Measurements from ENCODE around the gene SPAG17.

SPAG17 gene

DNA sequence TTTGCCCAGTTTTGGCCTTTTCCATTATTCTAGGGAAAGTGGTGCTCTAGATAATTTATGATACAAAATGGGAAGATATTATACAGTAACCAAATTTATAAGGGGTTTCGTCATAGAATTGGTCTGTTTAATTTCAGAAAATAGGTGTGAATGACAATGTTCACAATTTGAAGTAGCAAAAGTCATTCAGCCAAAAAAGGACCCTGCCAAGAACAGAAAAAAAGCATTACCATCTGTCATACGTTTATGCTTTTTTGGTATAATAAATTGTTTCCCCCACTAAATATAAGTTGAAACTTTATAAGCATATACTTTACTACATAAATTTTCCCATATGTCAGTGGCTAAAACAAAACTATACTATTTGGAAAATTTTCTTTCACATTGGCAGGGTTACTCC, 4.5 kb upstream of the SPAG17 start:
- ATAC-seq (no peak), DNase-seq (no peak)
- no peak overlapping the region for H3K4me3 Mint-ChIP-seq
- H3K27ac Mint-ChIP-seq, result no peak overlapping the region
- peaks cover 13% of the 10 kb centered on the region for H3K4me1 Mint-ChIP-seq
- H3K27me3 Mint-ChIP-seq, result peaks cover 15% of the 10 kb centered on the region
- H3K9me3 Mint-ChIP-seq, result peaks cover 12 to 29% of the 10 kb centered on the region in 2 donors

DNA sequence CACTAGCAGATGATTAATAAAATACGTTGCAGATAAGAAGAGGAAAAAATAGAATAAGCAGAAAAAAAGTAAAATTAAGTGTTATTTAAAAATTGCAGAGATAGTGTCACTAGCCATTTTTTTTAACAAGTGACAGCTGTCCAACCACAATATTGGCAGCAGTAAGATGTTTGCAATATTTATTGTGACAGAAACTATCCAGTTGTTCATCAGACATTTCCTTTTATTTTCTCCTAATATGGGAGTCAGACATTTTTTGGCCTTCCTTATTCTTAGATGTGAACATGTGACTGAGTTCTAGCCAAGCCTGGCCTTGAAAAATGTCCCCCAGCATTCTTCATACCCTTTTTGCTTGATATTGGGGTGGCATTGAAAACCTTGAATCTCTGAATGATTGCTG, 3.4 kb upstream of the SPAG17 start:
- no peak overlapping the region for H3K4me3 Mint-ChIP-seq
- ATAC-seq, result no peak
- H3K9me3 Mint-ChIP-seq, result peaks cover 12 to 31% of the 10 kb centered on the region in 2 donors

DNA sequence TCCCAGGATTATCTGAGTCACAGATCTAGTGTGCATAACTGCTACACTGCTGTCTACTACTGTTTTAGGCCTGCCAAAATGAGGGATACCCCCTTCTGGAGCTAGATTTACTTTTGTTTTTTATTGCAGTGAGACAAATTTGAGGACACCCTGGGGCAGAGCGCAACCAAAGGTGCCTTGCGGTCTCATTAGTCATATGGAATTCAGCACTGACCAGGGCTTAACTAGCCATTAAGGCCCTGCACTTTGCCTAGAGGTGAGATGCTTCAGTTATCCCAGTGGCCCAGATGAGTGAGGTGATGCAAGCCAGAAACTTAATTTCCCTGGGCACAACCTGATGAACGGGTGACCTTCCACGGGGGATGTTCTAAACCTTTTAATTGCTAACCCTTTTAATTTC, 998 bp upstream of the SPAG17 start:
- Mint-ChIP-seq H3K4me1 (peaks cover 14% of the 10 kb centered on the region), H3K4me3 (no peak overlapping the region), H3K27me3 (peaks cover 25% of the 10 kb centered on the region), H3K9me3 (peaks cover 8 to 15% of the 10 kb centered on the region in 2 donors), H3K27ac (no peak overlapping the region)
- DNase-seq, result no peak
- no peak for ATAC-seq

More for the DNA sequence above, 3.4 kb upstream of the SPAG17 start:
- no peak overlapping the region for H3K27ac Mint-ChIP-seq
- H3K4me1 Mint-ChIP-seq, result peaks cover 14% of the 10 kb centered on the region
- no peak for DNase-seq
- H3K27me3 Mint-ChIP-seq, result peaks cover 18% of the 10 kb centered on the region

DNA sequence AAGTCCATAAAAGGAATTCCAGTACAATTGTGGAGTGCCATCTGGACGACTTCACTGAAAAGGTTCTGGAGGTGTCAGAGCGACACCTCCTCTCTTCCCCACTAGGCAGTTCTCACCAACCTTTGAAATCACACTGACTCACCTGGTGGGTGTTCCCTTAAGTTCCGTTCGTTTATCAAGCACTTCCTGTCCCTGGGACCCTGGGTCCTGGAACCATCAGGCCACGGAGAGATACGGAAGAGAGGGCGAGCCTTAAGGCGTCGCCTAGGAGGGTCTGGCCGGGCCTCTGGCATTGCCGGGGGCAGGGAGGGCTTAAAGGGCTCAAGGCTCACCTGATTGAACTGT, 317 bp downstream of the SPAG17 start:
- DNase-seq, result no peak
- Mint-ChIP-seq H3K27me3 (peaks cover 25% of the 10 kb centered on the region), H3K4me1 (peaks cover 14% of the 10 kb centered on the region), H3K27ac (no peak overlapping the region), H3K4me3 (no peak overlapping the region), H3K9me3 (peaks cover 8 to 15% of the 10 kb centered on the region in 2 donors)
- ATAC-seq, result no peak

DNA sequence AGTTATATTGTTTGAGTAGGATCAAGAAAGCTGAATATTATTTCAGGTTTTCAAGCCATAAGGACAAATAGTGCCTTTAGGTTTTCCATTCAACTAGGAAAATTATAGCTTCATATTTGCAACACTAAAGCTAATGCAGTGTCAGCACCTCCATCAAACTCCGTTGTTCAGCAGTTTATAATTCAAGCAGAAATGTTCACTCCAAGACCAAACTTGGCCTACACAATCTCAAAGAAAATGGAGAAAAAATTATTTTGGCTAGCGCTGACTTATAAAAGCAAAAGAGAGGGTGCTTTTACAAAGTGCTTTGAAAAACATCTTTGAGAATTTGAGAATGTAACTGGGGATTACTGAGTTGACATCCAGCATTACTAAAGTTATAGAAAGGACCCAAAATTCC, 1.4 kb downstream of the SPAG17 start:
- H3K27ac Mint-ChIP-seq, result no peak overlapping the region
- H3K9me3 Mint-ChIP-seq, result peaks cover 8 to 15% of the 10 kb centered on the region in 2 donors
- no peak for ATAC-seq
- H3K4me3 Mint-ChIP-seq, result no peak overlapping the region
- DNase-seq, result no peak
- H3K27me3 Mint-ChIP-seq, result peaks cover 25% of the 10 kb centered on the region
- peaks cover 14% of the 10 kb centered on the region for H3K4me1 Mint-ChIP-seq

DNA sequence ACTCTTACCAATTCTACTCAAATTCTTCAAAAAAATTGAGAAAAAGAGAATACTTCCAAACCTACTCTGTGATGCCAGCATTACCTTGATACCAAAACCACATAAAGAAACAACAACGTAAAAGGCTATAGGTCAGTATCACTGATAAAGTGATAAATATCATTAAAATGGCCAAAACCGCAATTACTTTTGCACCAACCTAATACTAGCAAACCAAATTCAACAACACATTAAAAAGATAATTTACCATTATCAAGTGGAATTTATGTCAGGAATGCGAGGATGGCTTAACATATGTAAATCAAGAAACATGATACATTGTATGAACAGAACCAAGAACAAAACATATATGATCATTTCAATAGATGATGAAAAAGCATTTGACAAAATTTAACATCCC, 7.0 kb downstream of the SPAG17 start:
- Mint-ChIP-seq H3K4me1 (no peaks in the 10 kb centered on the region), H3K27ac (no peak overlapping the region), H3K9me3 (peaks cover 0 to 12% of the 10 kb centered on the region in 2 donors), H3K4me3 (no peak overlapping the region), H3K27me3 (peaks cover 3% of the 10 kb centered on the region)
- ATAC-seq (no peak), DNase-seq (no peak)

DNA sequence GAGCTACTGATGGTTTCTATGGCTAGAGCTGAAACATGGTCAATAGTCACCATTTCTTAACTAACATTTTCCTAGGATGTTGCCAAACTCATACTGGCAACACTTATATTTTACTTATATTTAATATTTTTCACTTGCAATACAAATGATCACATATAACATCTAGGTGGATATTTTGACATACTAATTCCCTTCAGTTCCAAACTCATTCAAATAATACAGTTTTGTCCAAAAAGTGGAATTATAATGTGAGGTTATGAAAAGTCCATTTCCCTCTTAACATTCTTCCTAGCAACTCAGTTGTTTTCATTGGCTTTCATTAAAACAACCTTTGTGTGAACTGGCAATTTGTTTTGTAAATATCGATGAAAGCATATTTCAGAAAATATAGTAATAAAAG, 16.0 kb downstream of the SPAG17 start:
- peaks cover 0 to under 1% of the 10 kb centered on the region in 2 donors for H3K9me3 Mint-ChIP-seq
- no peak overlapping the region for H3K27ac Mint-ChIP-seq
- ATAC-seq (no peak), DNase-seq (no peak)
- no peak overlapping the region for H3K4me3 Mint-ChIP-seq
- no peaks in the 10 kb centered on the region for H3K4me1 Mint-ChIP-seq
- H3K27me3 Mint-ChIP-seq, result no peaks in the 10 kb centered on the region

DNA sequence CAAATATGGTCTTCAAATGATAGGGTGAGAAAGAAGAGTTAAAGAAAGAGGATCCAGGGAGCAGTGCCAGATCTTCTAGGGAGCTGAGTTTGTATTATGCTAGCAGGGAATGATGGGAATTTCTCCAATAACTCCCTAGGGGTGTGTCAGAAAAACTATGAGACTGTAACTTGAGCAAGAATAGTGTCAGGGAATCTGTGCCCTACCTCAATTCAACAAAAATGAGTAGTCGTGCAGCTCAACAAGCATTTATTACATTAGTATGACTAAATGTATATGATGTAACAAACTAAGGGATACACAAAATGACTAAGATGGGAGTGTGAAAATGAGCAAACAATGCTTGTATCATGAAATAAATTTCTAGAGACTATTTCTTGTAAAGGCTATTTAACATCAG, 24.2 kb downstream of the SPAG17 start:
- no peak for ATAC-seq
- no peaks in the 10 kb centered on the region for H3K9me3 Mint-ChIP-seq
- no peak overlapping the region for H3K27ac Mint-ChIP-seq
- H3K27me3 Mint-ChIP-seq, result no peaks in the 10 kb centered on the region
- DNase-seq, result no peak
- no peaks in the 10 kb centered on the region for H3K4me1 Mint-ChIP-seq
- no peak overlapping the region for H3K4me3 Mint-ChIP-seq

DNA sequence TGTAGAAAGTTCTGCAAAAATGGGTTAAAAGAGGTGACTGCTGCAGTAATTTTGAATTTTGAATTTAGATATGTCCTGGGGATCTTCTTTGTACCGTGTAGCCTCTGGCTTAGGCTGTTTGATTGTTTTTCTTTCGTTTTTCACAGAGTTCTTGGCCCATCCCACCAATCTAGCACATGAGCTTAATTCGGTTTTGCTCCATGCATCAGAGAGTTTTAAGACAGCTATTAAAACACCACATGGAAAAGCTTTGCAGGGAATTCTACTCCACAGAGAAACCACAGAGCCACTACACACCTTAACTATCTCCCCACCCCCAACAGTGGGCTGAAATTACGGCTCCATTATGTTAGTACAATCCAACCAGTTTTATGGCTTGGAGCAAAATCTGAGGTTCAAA, 25.5 kb downstream of the SPAG17 start:
- DNase-seq, result no peak
- Mint-ChIP-seq H3K27me3 (no peaks in the 10 kb centered on the region), H3K4me1 (no peaks in the 10 kb centered on the region), H3K4me3 (no peak overlapping the region), H3K9me3 (no peaks in the 10 kb centered on the region), H3K27ac (no peak overlapping the region)
- ATAC-seq, result no peak

DNA sequence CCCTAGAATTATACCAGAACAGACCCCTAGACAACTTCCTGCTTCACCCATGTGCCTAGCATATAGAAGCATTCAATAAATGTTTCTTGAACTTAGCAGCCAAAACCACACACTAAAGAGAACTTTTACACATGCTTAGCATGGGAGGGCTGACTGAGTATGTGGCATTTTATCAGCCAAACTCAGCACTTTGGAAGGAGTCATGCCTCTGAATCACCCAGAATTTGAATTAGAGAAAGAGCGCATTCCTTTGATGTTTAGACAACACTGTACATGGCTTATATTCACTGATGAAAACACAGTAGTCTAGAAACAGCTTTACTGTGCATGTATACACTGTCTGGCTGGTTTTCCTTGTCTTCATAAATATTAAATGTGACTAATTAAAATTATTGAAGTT, 26.1 kb downstream of the SPAG17 start:
- no peaks in the 10 kb centered on the region for H3K4me1 Mint-ChIP-seq
- no peak for DNase-seq
- ATAC-seq, result no peak
- no peak overlapping the region for H3K4me3 Mint-ChIP-seq
- no peak overlapping the region for H3K27ac Mint-ChIP-seq
- no peaks in the 10 kb centered on the region for H3K27me3 Mint-ChIP-seq
- H3K9me3 Mint-ChIP-seq, result no peaks in the 10 kb centered on the region

DNA sequence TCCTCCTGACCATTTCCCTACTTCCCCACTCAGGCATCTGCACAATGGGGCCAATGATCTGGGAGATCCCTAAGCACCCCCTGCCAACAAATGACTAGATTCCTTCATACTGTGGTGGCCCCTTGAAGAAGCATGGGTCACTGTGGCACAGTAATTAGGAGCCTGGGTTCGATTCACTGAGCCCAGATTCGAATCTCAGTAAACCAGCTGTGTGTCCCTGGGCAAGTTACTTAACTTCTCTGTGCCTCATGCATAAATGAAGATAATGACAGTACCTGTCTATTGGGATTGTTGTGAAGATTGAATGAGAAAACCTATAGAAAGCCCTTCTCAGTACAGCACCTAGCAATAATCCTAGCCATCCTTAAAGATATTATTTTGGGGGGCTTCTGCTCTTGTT, 27.5 kb downstream of the SPAG17 start:
- Mint-ChIP-seq H3K27me3 (no peaks in the 10 kb centered on the region), H3K4me3 (no peak overlapping the region), H3K9me3 (no peaks in the 10 kb centered on the region), H3K4me1 (no peaks in the 10 kb centered on the region), H3K27ac (no peak overlapping the region)
- no peak for DNase-seq
- no peak for ATAC-seq

DNA sequence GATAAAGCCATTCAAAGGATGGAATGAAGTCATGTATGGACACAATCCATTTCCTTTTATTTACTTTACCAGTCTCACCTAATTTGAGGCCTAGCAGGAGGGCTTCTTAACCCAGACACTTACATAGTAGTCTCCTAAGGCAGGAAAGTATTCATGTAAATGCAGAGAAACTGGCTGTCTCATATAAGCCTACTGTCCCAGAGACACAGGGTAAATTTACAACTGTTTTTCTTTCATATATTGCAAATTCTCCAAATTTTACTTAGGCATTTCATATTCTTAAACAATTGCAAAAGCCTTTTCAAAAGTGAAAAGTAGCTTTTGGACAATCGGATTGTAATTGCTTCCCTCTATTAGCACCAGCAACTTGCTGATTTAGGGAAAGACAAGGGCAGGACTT, 29.9 kb downstream of the SPAG17 start:
- DNase-seq, result no peak
- no peaks in the 10 kb centered on the region for H3K4me1 Mint-ChIP-seq
- no peak overlapping the region for H3K4me3 Mint-ChIP-seq
- no peaks in the 10 kb centered on the region for H3K27me3 Mint-ChIP-seq
- no peaks in the 10 kb centered on the region for H3K9me3 Mint-ChIP-seq
- H3K27ac Mint-ChIP-seq, result no peak overlapping the region
- no peak for ATAC-seq

DNA sequence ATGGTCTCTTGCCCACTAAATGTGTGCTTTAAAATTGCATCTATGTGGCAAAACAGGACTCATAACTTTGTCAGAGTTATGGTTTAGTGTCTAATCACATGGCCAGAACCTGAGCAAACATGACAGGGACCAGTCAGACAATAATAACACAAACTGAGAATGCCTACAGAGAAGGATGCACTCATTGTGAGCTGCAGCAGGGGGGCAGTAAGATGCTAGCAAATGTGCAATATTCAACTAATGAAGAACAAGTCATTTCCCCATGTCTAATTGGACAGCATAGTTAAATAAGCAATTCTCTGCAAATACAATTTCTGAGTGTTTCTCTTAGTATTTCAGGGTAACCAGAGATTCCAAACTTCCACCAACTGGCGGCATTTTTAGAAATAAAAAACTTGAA, 30.8 kb downstream of the SPAG17 start:
- Mint-ChIP-seq H3K4me1 (no peaks in the 10 kb centered on the region), H3K9me3 (no peaks in the 10 kb centered on the region), H3K4me3 (no peak overlapping the region), H3K27ac (no peak overlapping the region), H3K27me3 (no peaks in the 10 kb centered on the region)
- no peak for DNase-seq
- ATAC-seq, result no peak

DNA sequence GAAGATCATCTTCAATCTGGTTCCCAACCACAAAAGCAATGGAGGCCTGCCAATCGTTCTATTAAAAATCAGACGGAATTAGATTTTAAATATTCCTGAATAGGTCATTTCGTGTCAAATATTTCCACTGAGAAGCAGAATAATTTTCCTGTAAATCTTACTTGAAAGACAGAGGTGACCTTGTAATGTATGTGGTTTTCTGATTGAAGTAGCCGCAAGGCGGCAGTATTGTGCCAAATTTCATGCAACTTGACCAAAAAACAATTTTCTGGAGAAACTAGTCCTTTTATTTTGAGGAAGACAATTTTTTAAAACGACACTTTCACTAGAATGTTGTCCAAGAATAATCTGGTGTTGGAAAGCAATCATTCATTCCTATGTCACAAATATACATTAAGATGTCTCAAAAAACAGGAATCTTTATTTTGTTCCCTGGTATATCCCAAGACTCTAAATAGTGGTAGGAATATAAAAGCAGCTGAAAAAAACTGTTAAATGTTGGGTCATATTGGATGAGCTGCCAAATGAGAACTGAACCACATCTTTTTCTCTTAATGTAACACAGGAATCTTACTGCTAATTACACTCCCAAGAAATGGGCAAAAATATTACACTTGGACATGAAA, 33.6 kb downstream of the SPAG17 start:
- no peaks in the 10 kb centered on the region for H3K4me1 Mint-ChIP-seq
- no peak overlapping the region for H3K4me3 Mint-ChIP-seq
- ATAC-seq, result no peak
- H3K27ac Mint-ChIP-seq, result no peak overlapping the region
- no peaks in the 10 kb centered on the region for H3K27me3 Mint-ChIP-seq
- peak; percentile 11 to 21 for DNase-seq
- no peaks in the 10 kb centered on the region for H3K9me3 Mint-ChIP-seq

DNA sequence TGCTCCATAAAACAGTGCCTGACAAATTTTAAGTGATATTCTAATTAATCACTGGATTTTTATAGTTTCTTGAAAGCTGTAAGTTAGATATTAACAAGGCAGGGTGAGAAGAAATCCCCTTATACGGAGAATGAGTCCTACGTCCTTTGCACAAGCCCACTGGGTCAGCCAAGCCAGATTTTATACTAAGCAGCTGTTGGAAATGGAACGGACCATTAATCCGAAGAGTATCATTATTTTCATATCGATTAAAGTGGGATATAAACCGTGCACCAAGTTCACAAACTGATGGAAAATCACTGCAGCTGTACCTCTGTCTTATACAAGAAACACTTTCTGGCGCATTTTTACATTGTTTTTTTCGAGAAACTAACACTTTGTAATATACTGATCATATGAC, 35.2 kb downstream of the SPAG17 start:
- no peaks in the 10 kb centered on the region for H3K4me1 Mint-ChIP-seq
- DNase-seq (no peak), ATAC-seq (no peak)
- H3K27me3 Mint-ChIP-seq, result no peaks in the 10 kb centered on the region
- H3K9me3 Mint-ChIP-seq, result no peaks in the 10 kb centered on the region
- H3K27ac Mint-ChIP-seq, result no peak overlapping the region
- H3K4me3 Mint-ChIP-seq, result no peak overlapping the region

DNA sequence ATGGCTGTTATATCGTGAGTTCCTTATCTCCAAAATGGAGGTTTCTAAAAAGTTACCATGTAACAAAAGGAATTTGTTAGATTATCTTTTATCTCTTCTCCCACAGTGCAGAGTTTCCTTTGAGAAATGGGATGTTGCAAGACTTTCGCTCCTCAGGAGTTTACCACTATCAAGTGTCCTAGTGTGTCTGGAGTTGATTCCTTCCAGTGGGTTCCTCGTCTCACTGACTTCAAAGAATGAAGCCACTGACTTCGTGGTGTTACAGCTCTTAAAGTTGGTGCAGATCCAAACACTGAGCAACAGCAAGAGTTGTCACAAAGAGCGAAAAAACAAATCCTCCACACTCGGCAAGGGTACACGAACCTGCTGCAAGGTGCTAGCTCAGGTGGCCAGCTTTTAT, 37.0 kb downstream of the SPAG17 start:
- H3K4me1 Mint-ChIP-seq, result no peaks in the 10 kb centered on the region
- H3K9me3 Mint-ChIP-seq, result no peaks in the 10 kb centered on the region
- no peak overlapping the region for H3K27ac Mint-ChIP-seq
- H3K4me3 Mint-ChIP-seq, result no peak overlapping the region
- H3K27me3 Mint-ChIP-seq, result peaks cover 11% of the 10 kb centered on the region
- DNase-seq, result no peak
- ATAC-seq, result no peak

DNA sequence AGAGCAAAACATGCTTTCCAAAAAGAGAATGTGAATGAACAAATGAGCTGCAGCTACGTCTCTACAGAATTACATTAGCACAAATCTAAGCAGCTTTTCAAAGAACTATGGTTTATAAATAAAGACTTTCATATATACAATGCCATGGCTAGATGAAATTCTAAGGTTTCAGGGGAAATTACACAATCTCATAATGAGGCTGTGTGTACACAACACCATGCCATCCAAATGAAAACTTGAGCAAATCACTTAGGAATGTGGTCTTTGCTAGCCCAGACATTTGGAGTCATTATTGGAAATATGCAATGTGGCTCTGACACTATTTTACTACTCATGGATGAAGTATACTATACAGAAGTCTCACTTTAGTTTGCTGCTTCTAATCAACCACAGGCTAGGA, 37.5 kb downstream of the SPAG17 start:
- Mint-ChIP-seq H3K9me3 (no peaks in the 10 kb centered on the region), H3K27me3 (peaks cover 11% of the 10 kb centered on the region), H3K27ac (no peak overlapping the region), H3K4me3 (no peak overlapping the region), H3K4me1 (no peaks in the 10 kb centered on the region)
- ATAC-seq (no peak), DNase-seq (no peak)
